ENCODE results near the gene FYB1. TPM values are rescaled to one million over a fixed set of nuclear protein-coding genes. Genes with fewer than 3 reads are reported as not detected.

The FYB1 gene
- total RNA-seq, 1 experiment from 2014 or later, result 0.12 TPM

DNA sequence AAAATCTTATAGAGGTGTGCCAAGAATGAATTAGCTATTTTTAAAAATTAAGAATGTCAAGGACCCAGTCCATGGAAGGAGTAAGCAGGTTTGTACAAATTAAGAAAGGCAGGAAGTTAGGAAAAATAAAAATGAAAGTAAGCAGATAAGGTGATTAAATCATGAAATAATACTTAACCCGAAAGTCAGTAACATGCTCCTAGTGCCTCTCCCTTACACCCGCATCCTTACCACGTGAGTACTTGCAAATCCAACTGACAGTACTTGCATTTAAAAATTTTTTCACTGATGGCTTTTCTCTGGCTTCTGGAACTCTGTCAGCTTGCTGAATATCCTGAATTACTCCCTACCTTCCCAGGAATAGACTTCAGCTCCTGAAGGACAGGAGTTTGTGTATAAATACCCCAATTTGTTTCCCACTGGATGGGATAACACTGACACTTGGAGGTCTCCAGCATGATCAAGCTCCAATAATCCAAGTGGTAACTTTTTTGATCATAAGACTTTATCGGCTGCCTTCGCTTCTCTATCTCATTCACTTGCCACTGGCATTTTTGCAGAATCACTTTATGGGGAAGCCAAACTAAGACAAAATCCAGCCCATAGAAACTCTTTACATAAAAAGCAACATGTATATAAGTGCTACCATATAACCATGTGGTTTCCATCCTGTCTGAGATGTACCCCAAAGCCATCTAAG lies 103.6 kb downstream of the FYB1 start:
- no peak for DNase-seq (ENCODE audit: unreplicated experiment)
- no peaks in the 10 kb centered on the region for H3K9me3 Mint-ChIP-seq (ENCODE audit: unreplicated experiment)
- intact Hi-C loops (cut with micrococcal nuclease), result no loop called here
- H3K36me3 Mint-ChIP-seq (ENCODE audit: insufficient read depth, unreplicated experiment), result no peaks in the 10 kb centered on the region
- H3K27ac Mint-ChIP-seq (ENCODE audit: low read depth, unreplicated experiment), result no peak overlapping the region
- peaks cover 13% of the 10 kb centered on the region for H3K4me1 Mint-ChIP-seq (ENCODE audit: insufficient read depth, unreplicated experiment)
- CTCF ChIA-PET, result interaction anchor here (0.6 to 0.7 kb wide), 3 partner anchors 13 to 169 kb away, joined by 3 read pairs; no protein-coding TSS in a partner anchor
- BruUV-seq (replicated peaks), result no TSS peak
- H3K27me3 Mint-ChIP-seq (ENCODE audit: insufficient read depth, unreplicated experiment), result no peaks in the 10 kb centered on the region
- TF ChIP-seq, protein P1, sequence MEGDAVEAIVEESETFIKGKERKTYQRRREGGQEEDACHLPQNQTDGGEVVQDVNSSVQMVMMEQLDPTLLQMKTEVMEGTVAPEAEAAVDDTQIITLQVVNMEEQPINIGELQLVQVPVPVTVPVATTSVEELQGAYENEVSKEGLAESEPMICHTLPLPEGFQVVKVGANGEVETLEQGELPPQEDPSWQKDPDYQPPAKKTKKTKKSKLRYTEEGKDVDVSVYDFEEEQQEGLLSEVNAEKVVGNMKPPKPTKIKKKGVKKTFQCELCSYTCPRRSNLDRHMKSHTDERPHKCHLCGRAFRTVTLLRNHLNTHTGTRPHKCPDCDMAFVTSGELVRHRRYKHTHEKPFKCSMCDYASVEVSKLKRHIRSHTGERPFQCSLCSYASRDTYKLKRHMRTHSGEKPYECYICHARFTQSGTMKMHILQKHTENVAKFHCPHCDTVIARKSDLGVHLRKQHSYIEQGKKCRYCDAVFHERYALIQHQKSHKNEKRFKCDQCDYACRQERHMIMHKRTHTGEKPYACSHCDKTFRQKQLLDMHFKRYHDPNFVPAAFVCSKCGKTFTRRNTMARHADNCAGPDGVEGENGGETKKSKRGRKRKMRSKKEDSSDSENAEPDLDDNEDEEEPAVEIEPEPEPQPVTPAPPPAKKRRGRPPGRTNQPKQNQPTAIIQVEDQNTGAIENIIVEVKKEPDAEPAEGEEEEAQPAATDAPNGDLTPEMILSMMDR (IDR thresholded peaks at IDR 0.05; ENCODE audit: unreplicated experiment), result no peak
- POLR2A ChIA-PET, result interaction anchor here (0.6 to 0.9 kb wide), 2 partner anchors 15 to 22 kb away, joined by 3 read pairs; no protein-coding TSS in a partner anchor
- H3K4me3 Mint-ChIP-seq (ENCODE audit: unreplicated experiment), result no peak overlapping the region

DNA sequence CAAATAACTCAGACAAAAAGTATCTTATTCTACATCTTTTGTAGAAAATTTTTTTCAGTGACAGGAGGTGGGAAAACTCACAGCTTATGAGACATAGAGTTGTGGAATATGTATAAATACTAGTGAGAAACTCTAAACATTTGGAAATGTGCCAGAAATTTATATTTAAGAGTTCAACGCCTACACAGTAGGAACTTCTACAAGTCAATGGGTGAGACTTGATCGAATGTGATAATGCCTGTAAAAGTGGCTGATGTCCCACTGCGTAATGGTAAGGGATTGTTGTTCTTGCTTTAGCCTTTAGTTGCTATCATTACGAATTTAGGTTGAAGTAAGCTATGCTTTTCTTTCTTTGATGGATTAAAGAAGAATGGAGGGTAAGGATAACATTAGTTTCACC lies 105.2 kb downstream of the FYB1 start:
- H3K27me3 Mint-ChIP-seq (ENCODE audit: insufficient read depth, unreplicated experiment), result no peaks in the 10 kb centered on the region
- POLR2A ChIA-PET, result interaction anchor here (1.4 kb wide), 1 partner anchor 76 kb away, joined by 3 read pairs; no protein-coding TSS in a partner anchor
- BruUV-seq (replicated peaks), result no TSS peak
- CTCF ChIA-PET, result no interaction called here
- DNase-seq (ENCODE audit: unreplicated experiment), result no peak
- H3K36me3 Mint-ChIP-seq (ENCODE audit: insufficient read depth, unreplicated experiment), result no peaks in the 10 kb centered on the region
- no peak overlapping the region for H3K27ac Mint-ChIP-seq (ENCODE audit: low read depth, unreplicated experiment)
- no peak overlapping the region for H3K4me3 Mint-ChIP-seq (ENCODE audit: unreplicated experiment)
- H3K4me1 Mint-ChIP-seq (ENCODE audit: insufficient read depth, unreplicated experiment), result peaks cover 13% of the 10 kb centered on the region
- TF ChIP-seq, protein P1 (IDR thresholded peaks at IDR 0.05; ENCODE audit: unreplicated experiment), result no peak
- no peaks in the 10 kb centered on the region for H3K9me3 Mint-ChIP-seq (ENCODE audit: unreplicated experiment)
- intact Hi-C loops (cut with micrococcal nuclease), result no loop called here

DNA sequence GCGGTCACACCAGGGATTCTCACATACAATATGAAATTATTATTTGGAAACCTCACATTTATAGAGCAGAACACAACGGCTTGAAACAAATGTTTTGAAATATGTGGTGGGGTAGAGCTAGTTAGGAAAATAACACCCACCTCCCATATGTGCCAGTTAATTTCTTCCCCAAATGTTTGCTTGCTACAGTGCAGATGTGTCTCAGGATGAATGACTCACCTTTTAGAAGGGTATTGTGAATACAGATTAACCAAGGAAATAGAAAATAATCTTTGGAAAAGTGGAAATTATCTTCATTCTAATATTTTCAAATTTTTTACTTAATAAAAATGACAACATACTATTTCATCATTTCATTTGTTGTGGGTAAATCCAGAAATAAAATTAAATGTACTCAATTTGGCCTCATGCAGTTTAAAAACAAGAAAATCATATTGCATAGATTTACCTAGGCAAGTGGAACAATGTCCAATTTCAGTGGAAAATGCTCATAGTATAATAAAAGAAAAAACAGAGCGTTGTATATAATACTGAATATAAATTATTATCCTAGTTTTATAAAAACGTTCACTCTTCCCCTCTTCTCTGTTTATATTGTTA lies 105.9 kb downstream of the FYB1 start:
- BruUV-seq (replicated peaks), result no TSS peak
- H3K4me1 Mint-ChIP-seq (ENCODE audit: insufficient read depth, unreplicated experiment), result peaks cover 13% of the 10 kb centered on the region
- intact Hi-C loops (cut with micrococcal nuclease), result no loop called here
- DNase-seq (ENCODE audit: unreplicated experiment), result no peak
- H3K36me3 Mint-ChIP-seq (ENCODE audit: insufficient read depth, unreplicated experiment), result no peaks in the 10 kb centered on the region
- no peak overlapping the region for H3K27ac Mint-ChIP-seq (ENCODE audit: low read depth, unreplicated experiment)
- CTCF ChIA-PET, result interaction anchor here (0.6 to 1.4 kb wide), 2 partner anchors 10 to 457 kb away, joined by 5 to 6 read pairs; no protein-coding TSS in a partner anchor
- no peaks in the 10 kb centered on the region for H3K9me3 Mint-ChIP-seq (ENCODE audit: unreplicated experiment)
- H3K27me3 Mint-ChIP-seq (ENCODE audit: insufficient read depth, unreplicated experiment), result no peaks in the 10 kb centered on the region
- TF ChIP-seq, protein P1 (IDR thresholded peaks at IDR 0.05; ENCODE audit: unreplicated experiment), result no peak
- POLR2A ChIA-PET, result interaction anchor here (1.2 to 3.2 kb wide), 2 partner anchors 9 to 12 kb away, joined by 3 to 18 read pairs; no protein-coding TSS in a partner anchor
- no peak overlapping the region for H3K4me3 Mint-ChIP-seq (ENCODE audit: unreplicated experiment)

DNA sequence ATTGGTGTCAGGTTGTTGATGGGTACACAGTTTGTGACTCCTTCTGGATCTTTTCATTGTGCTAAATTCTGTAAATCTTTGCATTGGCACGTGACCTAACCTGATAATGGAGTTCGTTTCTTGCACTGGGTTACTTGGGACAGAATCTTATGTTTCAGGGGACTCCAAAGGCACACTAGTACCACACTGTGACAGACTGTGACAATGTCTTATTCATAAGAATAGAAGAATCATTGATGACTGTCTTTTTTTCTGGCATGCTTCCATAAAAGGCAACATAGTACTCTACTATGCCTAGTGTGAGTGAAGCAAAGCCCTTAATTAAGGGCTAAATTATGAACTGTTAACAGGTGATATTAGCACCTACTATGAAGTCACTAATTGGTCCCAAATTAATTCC lies 109.8 kb downstream of the FYB1 start:
- Mint-ChIP-seq H3K27me3 (ENCODE audit: insufficient read depth, unreplicated experiment) (no peaks in the 10 kb centered on the region), H3K27ac (ENCODE audit: low read depth, unreplicated experiment) (no peak overlapping the region), H3K4me1 (ENCODE audit: insufficient read depth, unreplicated experiment) (no peaks in the 10 kb centered on the region), H3K9me3 (ENCODE audit: unreplicated experiment) (no peaks in the 10 kb centered on the region), H3K4me3 (ENCODE audit: unreplicated experiment) (no peak overlapping the region), H3K36me3 (ENCODE audit: insufficient read depth, unreplicated experiment) (no peaks in the 10 kb centered on the region)
- CTCF ChIA-PET, result no interaction called here
- POLR2A ChIA-PET, result no interaction called here
- no TSS peak for BruUV-seq (replicated peaks)
- TF ChIP-seq, protein P1 (IDR thresholded peaks at IDR 0.05; ENCODE audit: unreplicated experiment), result no peak
- intact Hi-C loops (cut with micrococcal nuclease), result no loop called here
- no peak for DNase-seq (ENCODE audit: unreplicated experiment)

All from MCF 10A (cell line).